GM12878 (cell line): Measurements from ENCODE around the gene TPPP3. TPM values are rescaled to one million over a fixed set of nuclear protein-coding genes. Genes with fewer than 3 reads are reported as not detected.

Experiments
- ATAC-seq: fragments of 200-7000 bp; cut with Tn5 transposase; 3 replicates; pipeline ENCODE4 v1.9.1; 2020; ENCODE audit warnings: mild to moderate bottlenecking, moderate library complexity
- BruUV-seq: library from RNA; stranded (reverse); fragments of 400-500 nt; replicated peaks from 2 replicates; lab custom pipeline; 2021; lab: Mats Ljungman, UMichigan
- CTCF ChIA-PET: fragments of 300-600 bp; sonication (Branson Sonifier 250); formaldehyde crosslinking; extraction: SDS; loops from one replicate; lab custom pipeline; 2021; ENCODE audit warnings: inconsistent platforms; lab: Yijun Ruan, JAX
- POLR2A ChIA-PET: fragments of 350-600 bp; formaldehyde crosslinking; extraction: SDS; loops from one replicate; lab custom pipeline; 2021; ENCODE audit warnings: inconsistent platforms; lab: Charles Lee
- RAD21 ChIA-PET: fragments of 300-600 bp; sonication (Branson Sonifier 250); formaldehyde crosslinking; loops from one replicate; lab custom pipeline; 2023; ENCODE audit warnings: antibody characterized with exemption; ENCODE audit not compliant: unreplicated experiment; lab: Charles Lee
- SMC1A ChIA-PET: fragments of 300-600 bp; sonication (Branson Sonifier 250); formaldehyde crosslinking; loops from one replicate; lab custom pipeline; 2023; ENCODE audit not compliant: unreplicated experiment, uncharacterized antibody; lab: Charles Lee
- DNase-seq: peaks from one replicate; pipeline ENCODE4 v3.0.0-alpha.2; 2011; ENCODE audit warnings: low read depth, low spot score
- FAIRE-seq: peaks from 3 replicates; lab custom pipeline; 2011; peaks lifted over from hg19 to GRCh38; lab: Jason Lieb, UNC
- H2AFZ ChIP-seq: 2 replicates; pipeline ENCODE4 v1.6.0; 2011; ENCODE audit warnings: low read depth, low read length, control low read depth; ENCODE audit not compliant: control insufficient read depth
- H3K27ac ChIP-seq: 2 replicates; pipeline ENCODE4 v1.5.1; 2011; ENCODE audit warnings: control low read depth; ENCODE audit not compliant: control insufficient read depth, insufficient read depth
- H3K27me3 ChIP-seq, 2 experiments: replicated peaks in 1 of 2; 2 replicates each; pipeline versions ENCODE4 v1.6.0 to v1.6.1; 2011; ENCODE audit warnings: low read length in 1 of 2; ENCODE audit not compliant: control insufficient read depth in 2 of 2, insufficient read depth in 2 of 2
- H3K36me3 ChIP-seq, 2 experiments: 2 replicates each; pipeline ENCODE4 v1.5.1; 2011; ENCODE audit warnings: low read length in 1 of 2; ENCODE audit not compliant: control insufficient read depth in 2 of 2, insufficient read depth in 2 of 2
- H3K4me1 ChIP-seq: 2 replicates; pipeline ENCODE4 v1.6.1; 2011; ENCODE audit warnings: mild to moderate bottlenecking, low read length, moderate library complexity, mixed read lengths; ENCODE audit not compliant: control insufficient read depth, insufficient read depth
- H3K4me2 ChIP-seq: 2 replicates; pipeline ENCODE4 v1.6.0; 2011; ENCODE audit warnings: control low read depth; ENCODE audit not compliant: control insufficient read depth, insufficient read depth
- H3K4me3 ChIP-seq: fragments of 200-600 bp; sonication (generic); 2 replicates; pipeline ENCODE4 v1.5.1; 2016
- H3K79me2 ChIP-seq: 2 replicates; pipeline ENCODE4 v1.6.0; 2011; ENCODE audit warnings: low read length; ENCODE audit not compliant: control insufficient read depth, insufficient read depth
- H3K9ac ChIP-seq: 2 replicates; pipeline ENCODE4 v1.8.0; 2011; ENCODE audit warnings: low read length, control low read depth, mixed read lengths; ENCODE audit not compliant: control insufficient read depth, insufficient read depth
- H3K9me3 ChIP-seq: replicated peaks from 3 replicates; pipeline ENCODE4 v1.5.1; 2011; ENCODE audit warnings: mild to moderate bottlenecking, low read length; ENCODE audit not compliant: control insufficient read depth, insufficient read depth
- H4K20me1 ChIP-seq: 2 replicates; pipeline ENCODE4 v1.6.0; 2011; ENCODE audit not compliant: control insufficient read depth, insufficient read depth
- ATF7 ChIP-seq: fragments of 450-650 bp; IDR thresholded peaks from 2 replicates; pipeline ENCODE4 v1.6.1; 2016; ENCODE audit warnings: low read depth, mild to moderate bottlenecking
- CBX5 ChIP-seq: sonication (generic); IDR thresholded peaks from 2 replicates; pipeline ENCODE4 v1.6.1; 2016; ENCODE audit warnings: low read depth, moderate library complexity, mild to moderate bottlenecking, inconsistent platforms
- CEBPZ ChIP-seq: fragments of 150-350 bp; IDR thresholded peaks from 2 replicates; pipeline ENCODE4 v1.6.1; 2016; ENCODE audit warnings: low read depth, low read length
- HCFC1 ChIP-seq: fragments of 150-350 bp; IDR thresholded peaks from 2 replicates; pipeline ENCODE4 v1.6.1; 2014; ENCODE audit warnings: low read length
- JUND ChIP-seq: IDR thresholded peaks from 2 replicates; pipeline ENCODE4 v1.6.1; 2012; ENCODE audit warnings: low read depth, mild to moderate bottlenecking, low read length, improper control_type of control experiment, moderate library complexity
- MTA3 ChIP-seq: IDR thresholded peaks from 2 replicates; pipeline ENCODE4 v1.6.1; 2012; ENCODE audit warnings: low read length, inconsistent platforms, borderline replicate concordance
- NFYA ChIP-seq: IDR thresholded peaks from 2 replicates; pipeline ENCODE4 v1.6.1; 2011; ENCODE audit warnings: low read depth, mild to moderate bottlenecking, low read length, improper control_type of control experiment, borderline replicate concordance
- NR2F1 ChIP-seq: fragments of 450-650 bp; conservative IDR thresholded peaks from 2 replicates; pipeline ENCODE4 v1.6.1; 2017; ENCODE audit warnings: mild to moderate bottlenecking
- PML ChIP-seq: IDR thresholded peaks from 2 replicates; pipeline ENCODE4 v1.6.1; 2012; ENCODE audit warnings: low read length, inconsistent platforms
- RAD51 ChIP-seq: fragments of 450-650 bp; IDR thresholded peaks from 2 replicates; pipeline ENCODE4 v1.6.1; 2016; ENCODE audit warnings: moderate library complexity, mild to moderate bottlenecking, inconsistent platforms
- SIN3A ChIP-seq: IDR thresholded peaks from 2 replicates; pipeline ENCODE4 v1.6.1; 2012; ENCODE audit warnings: low read depth, low read length, improper control_type of control experiment
- SPI1 ChIP-seq: IDR thresholded peaks from 2 replicates; pipeline ENCODE4 v1.6.1; 2011; ENCODE audit warnings: low read depth, mild to moderate bottlenecking, low read length, moderate library complexity, borderline replicate concordance; ENCODE audit not compliant: insufficient read depth
- SUZ12 ChIP-seq: fragments of 200-600 bp; sonication (generic); IDR thresholded peaks from one replicate; pipeline ENCODE4 v1.6.1; 2018; ENCODE audit warnings: antibody characterized with exemption, mild to moderate bottlenecking; ENCODE audit not compliant: unreplicated experiment
- TCF12 ChIP-seq: IDR thresholded peaks from 2 replicates; pipeline ENCODE4 v1.6.1; 2011; ENCODE audit warnings: low read depth, mild to moderate bottlenecking, low read length
- WRNIP1 ChIP-seq: IDR thresholded peaks from 2 replicates; pipeline ENCODE4 v1.6.1; 2011; ENCODE audit warnings: low read depth, low read length, improper control_type of control experiment, borderline replicate concordance
- ZBTB11 ChIP-seq: fragments of 450-650 bp; formaldehyde crosslinking; IDR thresholded peaks from 2 replicates; pipeline ENCODE4 v1.5.0; 2022; ENCODE audit warnings: mild to moderate bottlenecking, missing genetic modification characterization
- WGBS: methylation state at CpG from one replicate; pipeline ENCODE4 v1.1.6; 2016; ENCODE audit warnings: low lambda C conversion rate; ENCODE audit not compliant: insufficient replicate concordance, insufficient coverage; ENCODE audit errors: missing lambda C conversion rate; 5-methylcytosine and 5-hydroxymethylcytosine counted together
- in situ Hi-C: fragments of 300-500 bp; cut with MboI; formaldehyde crosslinking; loops from 9 replicates; pipeline ENCODE4 v1.14.3; 2018; ENCODE audit warnings: mixed read lengths
- intact Hi-C: fragments of 100-400 bp; cut with micrococcal nuclease; formaldehyde crosslinking; loops from one replicate; pipeline ENCODE4 v1.14.2; 2022; ENCODE audit not compliant: unreplicated experiment
- polyA plus RNA-seq, 11 experiments: library from polyadenylated mRNA; depleted of rRNA in 4 of 11; unstranded in 6 of 11; stranded (reverse) in 5 of 11; fragments of >200 nt; fragmentation: Nextera tagmentation in 4 of 11; fragmentation: Illumina TruSeq in 1 of 11; extraction: Ambion mirVana in 4 of 11; extraction: Trizol in 1 of 11; gene quantifications; 1 replicate in 1 of 11; 2 replicates in 10 of 11; pipeline versions ENCODE4 v1.2.1 to v1.2.3, GENCODE V29; 2011 to 2016; ENCODE audit warnings: inconsistent platforms in 2 of 11, missing spikeins in 2 of 11, low read depth in 1 of 11
- total RNA-seq, 4 experiments: library from RNA; depleted of rRNA in 3 of 4; stranded (reverse); fragments of >200 nt in 3 of 4; fragmentation: Illumina TruSeq in 1 of 4; extraction: Trizol in 1 of 4; gene quantifications; 2 replicates each; pipeline versions ENCODE4 v1.2.1 to v1.2.3, GENCODE V29; 2013 to 2021

Gene TPPP3
- total and polyA plus RNA-seq, 10 of the 15 experiments (the other 5 are each of a cell fraction or from before 2014, with no cell fraction given) = 0.14 TPM; not detected in 9

GRCh38 chr16:67397036-67397801 lies 3.9 kb upstream of the TPPP3 start:
- Histone ChIP-seq H3K4me1 (no peaks in the 10 kb centered on the region), H2AFZ (no peak overlapping the region), H3K36me3 (no peaks in the 10 kb centered on the region), H3K79me2 (no peaks in the 10 kb centered on the region), H3K4me3 (no peak overlapping the region), H3K4me2 (no peak overlapping the region), H4K20me1 (no peaks in the 10 kb centered on the region), H3K9me3 (no peaks in the 10 kb centered on the region), H3K27ac (no peak overlapping the region), H3K9ac (no peak overlapping the region), H3K27me3 (peaks cover 6 to 17% of the 10 kb centered on the region in 2 experiments)
- FAIRE-seq = no peak
- ChIA-PET RAD21 (interaction anchor here (1.2 kb wide), 1 partner anchor 136 kb away, joined by 4 read pairs; no protein-coding TSS in a partner anchor), CTCF (interaction anchor here (1.2 kb wide), 1 partner anchor 136 kb away, joined by 3 read pairs; no protein-coding TSS in a partner anchor), SMC1A (no interaction called here), POLR2A (interaction anchor here (0.5 kb wide), 1 partner anchor 138 kb away, joined by 3 read pairs; no protein-coding TSS in a partner anchor)
- WGBS = 56% methylated on average over 15 of the region's 15 CpGs
- intact Hi-C loops (loop anchor here (5.0 kb wide), 1 partner anchor 120 kb away; the partner anchor contains the start of gene PLEKHG4), in situ Hi-C loops (no loop called here)
- no peak for ATAC-seq
- no TSS peak for BruUV-seq
- no peak for DNase-seq
- TF ChIP-seq PML (no peak), TCF12 (no peak), SPI1 (no peak), JUND (no peak), ZBTB11 (CRISPR knock-in tag) (no peak), SIN3A (no peak), MTA3 (no peak), NFYA (no peak), NR2F1 (no peak), RAD51 (no peak), HCFC1 (no peak), CEBPZ (no peak), WRNIP1 (no peak), ATF7 (no peak), SUZ12 (no peak), CBX5 (no peak)
